Ishikawa (cell line): ENCODE data around the gene TJP1.

ENCODE experiments used
- CEBPB ChIP-seq: IDR thresholded peaks from 2 replicates; pipeline ENCODE4 v1.6.1; 2012
- CREB1 ChIP-seq: IDR thresholded peaks from 2 replicates; pipeline ENCODE4 v1.6.1; 2012; ENCODE audit warnings: low read depth
- EGR1 ChIP-seq: IDR thresholded peaks from 2 replicates; pipeline ENCODE4 v1.6.1; 2012
- EP300 ChIP-seq: IDR thresholded peaks from 2 replicates; pipeline ENCODE4 v1.6.1; 2012; ENCODE audit warnings: borderline replicate concordance
- FOXM1 ChIP-seq: IDR thresholded peaks from 2 replicates; pipeline ENCODE4 v1.6.1; 2012; ENCODE audit warnings: low read depth, borderline replicate concordance
- MAX ChIP-seq: IDR thresholded peaks from 2 replicates; pipeline ENCODE4 v1.6.1; 2012
- NFIC ChIP-seq: IDR thresholded peaks from 2 replicates; pipeline ENCODE4 v1.6.1; 2012
- RAD21 ChIP-seq: IDR thresholded peaks from 2 replicates; pipeline ENCODE4 v1.6.1; 2012; ENCODE audit warnings: low read depth
- REST ChIP-seq: IDR thresholded peaks from 2 replicates; pipeline ENCODE4 v1.6.1; 2012; ENCODE audit warnings: low read depth, mild to moderate bottlenecking
- TAF1 ChIP-seq: IDR thresholded peaks from 2 replicates; pipeline ENCODE4 v1.6.1; 2012; ENCODE audit warnings: low read depth, mild to moderate bottlenecking
- TCF12 ChIP-seq: IDR thresholded peaks from 2 replicates; pipeline ENCODE4 v1.6.1; 2012; ENCODE audit warnings: low read depth
- TEAD4 ChIP-seq: IDR thresholded peaks from 2 replicates; pipeline ENCODE4 v1.6.1; 2012
- USF1 ChIP-seq: IDR thresholded peaks from 2 replicates; pipeline ENCODE4 v1.6.1; 2012
- YY1 ChIP-seq: IDR thresholded peaks from 2 replicates; pipeline ENCODE4 v1.6.1; 2012; ENCODE audit warnings: low read depth
- ZBTB7A ChIP-seq: IDR thresholded peaks from 2 replicates; pipeline ENCODE4 v1.6.1; 2012; ENCODE audit warnings: low read depth

TJP1 gene

GRCh38 chr15:29708519-29708918 is 113.7 kb downstream of the TJP1 start:
- TF ChIP-seq TAF1 (no peak), CEBPB (no peak), EGR1 (no peak), TCF12 (no peak), REST (no peak), RAD21 (no peak), FOXM1 (no peak)

- TF ChIP-seq EGR1 (no peak), TCF12 (no peak), YY1 (no peak), RAD21 (no peak), TEAD4 (no peak), NFIC (no peak), EP300 (no peak), CREB1 (no peak), FOXM1 (no peak), REST (no peak), TAF1 (no peak), ZBTB7A (no peak), USF1 (no peak), CEBPB (no peak), MAX (no peak)
Observed at GRCh38 chr15:29704950-29705597, 117.2 kb downstream of the TJP1 start.

- TF ChIP-seq NFIC: no peak
- no peak for TF ChIP-seq FOXM1
- TF ChIP-seq CREB1: no peak
- no peak for TF ChIP-seq TEAD4
- no peak for TF ChIP-seq USF1
- TF ChIP-seq TCF12: no peak
- no peak for TF ChIP-seq TAF1
- no peak for TF ChIP-seq MAX
- no peak for TF ChIP-seq YY1
- TF ChIP-seq RAD21: no peak
- TF ChIP-seq ZBTB7A: no peak
- TF ChIP-seq CEBPB: no peak
- no peak for TF ChIP-seq EP300
- no peak for TF ChIP-seq EGR1
- TF ChIP-seq REST: no peak
Observed at GRCh38 chr15:29701151-29701550, 121.1 kb downstream of the TJP1 start.

GRCh38 chr15:29700296-29700695 is 122.0 kb downstream of the TJP1 start:
- TF ChIP-seq ZBTB7A (no peak), TAF1 (no peak), YY1 (no peak), RAD21 (no peak), CEBPB (no peak), REST (no peak), EGR1 (no peak), USF1 (no peak), CREB1 (no peak), TCF12 (no peak)
